Natural killer cell treated with Interleukin-12 subunit alpha and Interleukin-12 subunit beta and Interleukin-15 and Interleukin-18, amount 100 ng/mL, for 72 hours (primary cell): ENCODE results near the gene RAB3GAP2. TPM values are rescaled to one million over a fixed set of nuclear protein-coding genes. Genes with fewer than 3 reads are reported as not detected.

Experiments used
- ATAC-seq, 2 donors: fragments of 150-1000 bp; cut with Tn5 transposase in 1 of 2; sonication (Bioruptor Pico), chemical (Tn5 transposase) in 1 of 2; 2 replicates each; pipeline ENCODE4 v1.10.0; 2021
- DNase-seq: peaks from one replicate; pipeline ENCODE4 v3.0.0; 2022; ENCODE audit warnings: low spot score
- H3K27ac Mint-ChIP-seq, 2 donors: 1 replicate in 1 of 2; 2 replicates in 1 of 2; pipeline ENCODE4 v1.8.0; 2022; ENCODE audit warnings: mixed read lengths in 2 of 2, mild to moderate bottlenecking in 1 of 2, moderate library complexity in 1 of 2
- H3K27me3 Mint-ChIP-seq, 2 donors: 1 replicate in 1 of 2; 2 replicates in 1 of 2; pipeline ENCODE4 v1.8.0; 2022; ENCODE audit warnings: mixed read lengths in 2 of 2
- H3K36me3 Mint-ChIP-seq: one replicate; pipeline ENCODE4 v1.8.0; 2022; ENCODE audit warnings: mixed read lengths
- H3K4me1 Mint-ChIP-seq, 2 donors: 1 replicate in 1 of 2; 2 replicates in 1 of 2; pipeline ENCODE4 v1.8.0; 2022; ENCODE audit warnings: low read depth in 2 of 2, mixed read lengths in 2 of 2, mild to moderate bottlenecking in 1 of 2
- H3K4me3 Mint-ChIP-seq: one replicate; pipeline ENCODE4 v1.8.0; 2022; ENCODE audit warnings: mixed read lengths
- H3K9me3 Mint-ChIP-seq: 2 replicates; pipeline ENCODE4 v1.8.0; 2022; ENCODE audit warnings: mixed read lengths
- total RNA-seq, 2 donors: library from RNA; stranded (reverse); gene quantifications; one replicate each; pipeline ENCODE4 v1.2.3, GENCODE V29; 2022

The RAB3GAP2 gene
- total RNA-seq, 2 donors from 2014 or later: 50.0 to 63.7 TPM

DNA sequence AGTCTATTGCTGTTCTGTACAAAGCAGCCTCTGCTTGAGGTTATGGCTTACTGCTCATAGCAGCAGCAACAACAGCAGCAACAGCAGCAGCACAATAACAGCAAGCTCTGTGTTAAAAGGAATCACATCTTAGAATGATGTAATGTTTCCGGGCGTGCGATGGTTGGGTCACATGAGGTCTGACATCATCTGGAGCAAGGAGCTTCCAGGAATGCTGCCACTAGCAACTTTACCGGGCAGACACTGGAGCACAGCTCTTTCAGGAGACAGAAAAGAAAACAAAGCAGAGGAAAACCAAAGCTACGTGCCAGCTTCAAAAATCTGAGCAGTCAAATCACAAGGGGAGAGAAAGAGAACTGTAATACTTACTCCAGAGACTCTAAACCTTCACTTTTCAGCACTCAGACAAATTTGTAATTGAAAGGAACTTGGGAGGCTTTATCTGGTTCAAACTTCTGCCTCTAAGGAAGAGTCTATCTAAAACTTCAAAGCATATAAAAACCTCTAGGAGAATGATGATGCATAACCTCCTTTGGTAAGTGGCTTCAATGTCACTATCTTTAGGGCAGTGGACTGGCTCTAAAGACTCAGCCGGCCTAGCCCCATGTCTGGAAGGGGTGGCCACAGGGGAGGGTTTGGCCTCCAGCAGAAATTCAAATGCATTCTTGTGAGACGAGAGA, 28.3 kb upstream of the RAB3GAP2 start:
- H3K9me3 Mint-ChIP-seq: no peaks in the 10 kb centered on the region
- peaks cover 26 to 37% of the 10 kb centered on the region in 2 donors for H3K27me3 Mint-ChIP-seq
- DNase-seq (no peak), ATAC-seq (no peak)
- no peaks in the 10 kb centered on the region for H3K36me3 Mint-ChIP-seq
- H3K4me1 Mint-ChIP-seq: no peaks in the 10 kb centered on the region
- H3K4me3 Mint-ChIP-seq: no peak overlapping the region
- H3K27ac Mint-ChIP-seq: no peak overlapping the region

DNA sequence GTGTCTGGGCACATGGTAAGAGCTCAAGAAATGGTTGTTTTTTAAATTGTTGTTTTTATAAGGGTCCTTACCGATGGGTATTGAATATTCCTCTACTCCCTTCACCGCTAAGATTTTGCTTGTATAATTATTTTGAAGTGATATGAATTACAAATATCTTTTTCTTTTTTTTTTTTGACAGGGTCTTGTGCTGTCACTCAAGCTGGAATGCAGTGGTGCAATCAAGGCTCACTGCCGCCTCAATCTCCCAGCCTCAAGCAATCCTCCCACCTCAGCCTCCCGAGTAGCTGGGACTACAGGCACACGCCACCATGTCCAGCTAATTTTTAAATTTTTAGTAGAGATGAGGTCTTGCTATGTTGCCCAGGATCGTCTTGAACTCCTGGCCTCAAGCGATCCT, 27.1 kb upstream of the RAB3GAP2 start:
- no peaks in the 10 kb centered on the region for H3K36me3 Mint-ChIP-seq
- H3K27ac Mint-ChIP-seq: no peak overlapping the region
- H3K27me3 Mint-ChIP-seq: peaks cover 25 to 28% of the 10 kb centered on the region in 2 donors
- H3K4me1 Mint-ChIP-seq: no peaks in the 10 kb centered on the region
- H3K4me3 Mint-ChIP-seq: no peak overlapping the region
- DNase-seq (no peak), ATAC-seq (no peak)
- no peaks in the 10 kb centered on the region for H3K9me3 Mint-ChIP-seq

DNA sequence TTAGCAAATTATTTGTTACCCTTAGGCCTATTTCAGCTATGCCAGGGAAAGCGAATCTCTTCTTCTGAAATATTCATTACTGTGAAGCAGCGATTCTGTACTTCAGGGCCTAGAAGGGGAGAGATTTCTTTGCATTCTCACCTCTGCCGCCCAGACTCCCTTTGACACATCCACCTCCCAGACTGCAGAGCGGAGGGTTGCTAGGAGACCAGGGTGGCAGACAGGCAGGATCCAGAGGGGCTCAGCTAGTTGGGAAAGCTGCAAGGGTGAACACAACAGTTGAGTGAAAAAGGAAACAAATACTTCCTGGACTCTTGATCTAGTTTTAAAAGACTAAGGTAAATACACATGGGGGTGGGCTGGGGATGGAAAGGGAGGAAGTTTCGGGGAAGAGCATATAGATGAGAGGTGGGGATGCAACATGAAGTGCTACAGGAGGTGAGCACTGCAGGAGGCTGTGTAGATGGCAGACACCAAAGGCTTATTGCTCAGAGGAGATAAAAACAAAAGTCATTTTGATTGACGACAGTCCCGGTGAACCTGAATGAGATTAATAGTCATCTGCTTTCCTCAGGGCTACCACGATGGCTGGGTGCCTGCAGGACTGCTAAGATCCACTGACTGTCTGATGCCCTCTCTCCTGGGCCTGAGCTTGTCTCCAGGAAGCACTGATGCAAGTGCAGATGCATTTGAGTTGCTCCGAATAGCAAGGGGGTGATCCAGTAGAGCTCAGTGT, 26.4 kb upstream of the RAB3GAP2 start:
- DNase-seq (no peak), ATAC-seq (no peak)
- H3K4me3 Mint-ChIP-seq: no peak overlapping the region
- no peaks in the 10 kb centered on the region for H3K36me3 Mint-ChIP-seq
- H3K9me3 Mint-ChIP-seq: no peaks in the 10 kb centered on the region
- H3K27me3 Mint-ChIP-seq: peaks cover 23 to 24% of the 10 kb centered on the region in 2 donors
- H3K27ac Mint-ChIP-seq: no peak overlapping the region
- H3K4me1 Mint-ChIP-seq: no peaks in the 10 kb centered on the region

GRCh38 chr1:220296981-220297380, 24.7 kb upstream of the RAB3GAP2 start:
- no peak for ATAC-seq
- no peak overlapping the region for H3K4me3 Mint-ChIP-seq
- no peak for DNase-seq
- no peaks in the 10 kb centered on the region for H3K4me1 Mint-ChIP-seq
- no peaks in the 10 kb centered on the region for H3K36me3 Mint-ChIP-seq
- H3K9me3 Mint-ChIP-seq: no peaks in the 10 kb centered on the region
- no peak overlapping the region for H3K27ac Mint-ChIP-seq
- peaks cover 25 to 31% of the 10 kb centered on the region in 2 donors for H3K27me3 Mint-ChIP-seq

GRCh38 chr1:220294846-220295301, 22.6 kb upstream of the RAB3GAP2 start:
- Mint-ChIP-seq H3K9me3 (no peaks in the 10 kb centered on the region), H3K4me3 (no peak overlapping the region), H3K4me1 (no peaks in the 10 kb centered on the region), H3K36me3 (no peaks in the 10 kb centered on the region), H3K27me3 (peaks cover 26 to 40% of the 10 kb centered on the region in 2 donors), H3K27ac (no peak overlapping the region)
- no peak for DNase-seq
- ATAC-seq: no peak

DNA sequence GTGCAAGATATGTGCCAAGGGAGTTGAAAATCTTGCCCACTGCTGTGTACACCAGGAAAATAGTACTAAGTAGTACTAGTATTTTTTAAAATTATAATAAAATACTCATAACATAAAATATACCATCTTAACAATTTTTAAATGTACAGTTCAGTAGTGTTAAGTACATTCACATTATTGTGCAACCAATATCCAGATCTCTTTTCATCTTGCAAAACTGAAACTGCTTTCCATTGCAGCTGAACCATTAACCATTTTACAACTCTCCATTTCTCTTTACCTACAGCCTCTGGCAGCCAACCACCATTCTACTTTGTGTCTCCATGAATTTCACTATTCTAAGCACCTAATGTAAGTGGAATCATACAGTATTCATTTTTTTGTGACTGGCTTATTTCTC, 19.3 kb upstream of the RAB3GAP2 start:
- no peaks in the 10 kb centered on the region for H3K4me1 Mint-ChIP-seq
- DNase-seq: no peak
- H3K4me3 Mint-ChIP-seq: no peak overlapping the region
- no peak overlapping the region for H3K27ac Mint-ChIP-seq
- H3K36me3 Mint-ChIP-seq: no peaks in the 10 kb centered on the region
- H3K9me3 Mint-ChIP-seq: no peaks in the 10 kb centered on the region
- peaks cover 36 to 55% of the 10 kb centered on the region in 2 donors for H3K27me3 Mint-ChIP-seq
- ATAC-seq: no peak

- H3K4me3 Mint-ChIP-seq: no peak overlapping the region
- DNase-seq: no peak
- no peaks in the 10 kb centered on the region for H3K4me1 Mint-ChIP-seq
- peaks cover 33 to 48% of the 10 kb centered on the region in 2 donors for H3K27me3 Mint-ChIP-seq
- H3K27ac Mint-ChIP-seq: no peak overlapping the region
- no peak for ATAC-seq
- H3K36me3 Mint-ChIP-seq: no peaks in the 10 kb centered on the region
- H3K9me3 Mint-ChIP-seq: no peaks in the 10 kb centered on the region
Observed at GRCh38 chr1:220290140-220290761, 18.0 kb upstream of the RAB3GAP2 start.

- Mint-ChIP-seq H3K4me1 (no peaks in the 10 kb centered on the region), H3K9me3 (no peaks in the 10 kb centered on the region), H3K36me3 (no peaks in the 10 kb centered on the region), H3K4me3 (no peak overlapping the region), H3K27me3 (peaks cover 24 to 33% of the 10 kb centered on the region in 2 donors), H3K27ac (no peak overlapping the region)
- no peak for ATAC-seq
- DNase-seq: no peak
Observed at GRCh38 chr1:220287129-220287528, 14.9 kb upstream of the RAB3GAP2 start.

DNA sequence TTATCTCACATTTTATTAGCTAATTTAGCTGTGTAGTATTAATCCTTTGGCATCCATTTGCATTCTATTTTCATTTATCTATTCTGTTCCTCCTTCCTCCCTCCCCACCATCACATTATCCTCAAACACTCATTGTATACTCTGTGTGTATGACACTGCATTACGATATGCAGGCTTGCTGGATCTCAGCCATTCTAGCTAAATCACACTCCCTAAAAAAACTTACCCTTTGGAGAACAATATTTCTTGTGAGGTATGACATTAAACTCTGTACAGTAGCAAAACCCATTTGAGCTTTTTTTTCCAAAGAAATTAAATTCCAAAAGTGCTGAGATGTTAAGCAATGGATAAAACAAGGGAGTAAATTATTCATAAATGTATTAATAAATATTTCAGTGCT, 11.4 kb upstream of the RAB3GAP2 start:
- no peaks in the 10 kb centered on the region for H3K9me3 Mint-ChIP-seq
- no peaks in the 10 kb centered on the region for H3K4me1 Mint-ChIP-seq
- H3K27ac Mint-ChIP-seq: no peak overlapping the region
- ATAC-seq (no peak), DNase-seq (no peak)
- peaks cover 11 to 15% of the 10 kb centered on the region in 2 donors for H3K27me3 Mint-ChIP-seq
- H3K4me3 Mint-ChIP-seq: no peak overlapping the region
- H3K36me3 Mint-ChIP-seq: no peaks in the 10 kb centered on the region

- ATAC-seq: no peak
Observed at GRCh38 chr1:220281159-220281574, 8.9 kb upstream of the RAB3GAP2 start.

DNA sequence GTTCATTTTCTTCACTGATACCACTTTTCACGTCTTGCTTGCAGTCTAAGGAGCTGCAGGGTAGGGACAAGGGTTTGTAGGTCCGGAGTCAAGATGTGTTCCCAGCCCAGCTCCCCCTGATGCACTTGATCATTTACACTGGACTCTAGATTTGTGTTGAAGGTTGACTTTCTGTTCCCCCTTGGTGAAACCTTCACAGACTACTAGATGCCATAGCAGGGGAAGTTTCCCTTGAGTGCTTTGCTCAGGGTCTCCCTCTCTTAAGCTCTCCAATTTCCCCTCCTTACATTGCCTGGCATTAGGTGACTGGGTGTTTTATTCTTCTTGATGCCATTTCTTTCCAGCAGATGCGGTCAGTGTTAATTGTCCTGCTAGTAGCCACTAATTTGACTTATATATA, 8.0 kb upstream of the RAB3GAP2 start:
- no peak overlapping the region for H3K4me3 Mint-ChIP-seq
- no peaks in the 10 kb centered on the region for H3K4me1 Mint-ChIP-seq
- DNase-seq (no peak), ATAC-seq (no peak)
- H3K36me3 Mint-ChIP-seq: no peaks in the 10 kb centered on the region
- no peak overlapping the region for H3K27ac Mint-ChIP-seq
- peaks cover 25% of the 10 kb centered on the region in 2 donors for H3K27me3 Mint-ChIP-seq
- no peaks in the 10 kb centered on the region for H3K9me3 Mint-ChIP-seq

More at GRCh38 chr1:220281159-220281574, 8.9 kb upstream of the RAB3GAP2 start:
- DNase-seq: no peak
- Mint-ChIP-seq H3K27ac (no peak overlapping the region), H3K36me3 (no peaks in the 10 kb centered on the region), H3K27me3 (peaks cover 17 to 18% of the 10 kb centered on the region in 2 donors), H3K9me3 (no peaks in the 10 kb centered on the region), H3K4me3 (no peak overlapping the region), H3K4me1 (no peaks in the 10 kb centered on the region)

- no peak for DNase-seq
- Mint-ChIP-seq H3K27ac (no peak overlapping the region), H3K27me3 (peaks cover 33 to 34% of the 10 kb centered on the region in 2 donors), H3K36me3 (no peaks in the 10 kb centered on the region), H3K4me3 (no peak overlapping the region), H3K9me3 (no peaks in the 10 kb centered on the region), H3K4me1 (no peaks in the 10 kb centered on the region)
- no peak for ATAC-seq
Observed at GRCh38 chr1:220278991-220279390, 6.7 kb upstream of the RAB3GAP2 start.

- H3K27me3 Mint-ChIP-seq: peaks cover 28 to 34% of the 10 kb centered on the region in 2 donors
Observed at GRCh38 chr1:220275430-220275829, 3.2 kb upstream of the RAB3GAP2 start.

More at GRCh38 chr1:220275430-220275829, 3.2 kb upstream of the RAB3GAP2 start:
- no peaks in the 10 kb centered on the region for H3K9me3 Mint-ChIP-seq
- peaks cover 3 to 5% of the 10 kb centered on the region in 2 donors for H3K4me1 Mint-ChIP-seq
- DNase-seq (no peak), ATAC-seq (no peak)
- no peak overlapping the region for H3K27ac Mint-ChIP-seq
- no peak overlapping the region for H3K4me3 Mint-ChIP-seq
- H3K36me3 Mint-ChIP-seq: no peaks in the 10 kb centered on the region
